OCI-LY3 (cell line): ENCODE data around the gene ZNF414.

ENCODE experiments used
- H2AFZ ChIP-seq: fragments of 200-600, 300-600 bp; shearing (Covaris generic); 2 replicates; pipeline ENCODE4 v1.6.0; 2014; ENCODE audit warnings: antibody characterized with exemption, low read depth, low read length
- H3K27ac ChIP-seq: fragments of 200-600, 300-600 bp; sonication (generic); 2 replicates; pipeline ENCODE4 v1.5.1; 2014; ENCODE audit warnings: mild to moderate bottlenecking, low read length, moderate library complexity, mixed read lengths
- H3K27me3 ChIP-seq: fragments of 200-600, 300-600 bp; sonication (generic); 2 replicates; pipeline ENCODE4 v1.6.1; 2014; ENCODE audit warnings: low read depth, low read length, mixed read lengths
- H3K36me3 ChIP-seq: fragments of 200-600, 300-600 bp; sonication (generic); replicated peaks from 2 replicates; pipeline ENCODE3; 2014; ENCODE audit warnings: low read depth, low read length, mixed read lengths
- H3K4me1 ChIP-seq: fragments of 300-600, 200-600 bp; sonication (generic); 2 replicates; pipeline ENCODE4 v1.6.1; 2014; ENCODE audit warnings: low read length, mixed read lengths
- H3K4me2 ChIP-seq: fragments of 200-600, 300-600 bp; sonication (generic); 2 replicates; pipeline ENCODE4 v1.6.1; 2014; ENCODE audit warnings: low read length, mixed read lengths
- H3K4me3 ChIP-seq: fragments of 300-600, 200-600 bp; sonication (generic); 2 replicates; pipeline ENCODE4 v1.5.1; 2014; ENCODE audit warnings: antibody characterized with exemption, mild to moderate bottlenecking, low read length, moderate library complexity
- H3K79me2 ChIP-seq: fragments of 300-600, 200-600 bp; shearing (Covaris generic); 2 replicates; pipeline ENCODE4 v1.6.1; 2014; ENCODE audit warnings: mild to moderate bottlenecking, low read length, mixed read lengths
- H3K9ac ChIP-seq: fragments of 300-600, 200-600 bp; shearing (Covaris generic); 2 replicates; pipeline ENCODE4 v1.6.0; 2014; ENCODE audit warnings: mild to moderate bottlenecking, low read length, moderate library complexity
- H3K9me3 ChIP-seq: fragments of 200-600, 300-600 bp; shearing (Covaris generic); 2 replicates; pipeline ENCODE4 v1.6.1; 2014; ENCODE audit warnings: low read length, mixed read lengths; ENCODE audit not compliant: insufficient read depth
- H4K20me1 ChIP-seq: fragments of 200-600, 300-600 bp; sonication (generic); 2 replicates; pipeline ENCODE4 v1.6.1; 2016; ENCODE audit warnings: low read length, mixed read lengths; ENCODE audit not compliant: insufficient read depth
- EZH2phosphoT487 ChIP-seq: fragments of 200-600 bp; shearing (Covaris generic); IDR thresholded peaks from 2 replicates; pipeline ENCODE4 v1.6.1; 2018; ENCODE audit warnings: antibody characterized with exemption, mixed run types, low read depth
- TF ChIP-seq, protein P1 (sequence below): fragments of 200-600, 300-600 bp; sonication (generic); IDR thresholded peaks from 2 replicates; pipeline ENCODE4 v1.5.1; 2014; ENCODE audit warnings: antibody characterized with exemption, low read length, low read depth

Gene ZNF414

GRCh38 chr19:8483165-8483564, 30.8 kb downstream of the ZNF414 start:
- Histone ChIP-seq H3K4me3 (no peak overlapping the region), H3K4me2 (no peak overlapping the region), H3K27ac (no peak overlapping the region), H3K4me1 (peaks cover 39% of the 10 kb centered on the region), H2AFZ (no peak overlapping the region), H3K79me2 (peaks cover 89% of the 10 kb centered on the region), H3K36me3 (peaks cover 73% of the 10 kb centered on the region), H3K9ac (no peak overlapping the region), H3K9me3 (no peaks in the 10 kb centered on the region), H4K20me1 (peaks cover 40% of the 10 kb centered on the region), H3K27me3 (no peaks in the 10 kb centered on the region)
- TF ChIP-seq, protein P1, sequence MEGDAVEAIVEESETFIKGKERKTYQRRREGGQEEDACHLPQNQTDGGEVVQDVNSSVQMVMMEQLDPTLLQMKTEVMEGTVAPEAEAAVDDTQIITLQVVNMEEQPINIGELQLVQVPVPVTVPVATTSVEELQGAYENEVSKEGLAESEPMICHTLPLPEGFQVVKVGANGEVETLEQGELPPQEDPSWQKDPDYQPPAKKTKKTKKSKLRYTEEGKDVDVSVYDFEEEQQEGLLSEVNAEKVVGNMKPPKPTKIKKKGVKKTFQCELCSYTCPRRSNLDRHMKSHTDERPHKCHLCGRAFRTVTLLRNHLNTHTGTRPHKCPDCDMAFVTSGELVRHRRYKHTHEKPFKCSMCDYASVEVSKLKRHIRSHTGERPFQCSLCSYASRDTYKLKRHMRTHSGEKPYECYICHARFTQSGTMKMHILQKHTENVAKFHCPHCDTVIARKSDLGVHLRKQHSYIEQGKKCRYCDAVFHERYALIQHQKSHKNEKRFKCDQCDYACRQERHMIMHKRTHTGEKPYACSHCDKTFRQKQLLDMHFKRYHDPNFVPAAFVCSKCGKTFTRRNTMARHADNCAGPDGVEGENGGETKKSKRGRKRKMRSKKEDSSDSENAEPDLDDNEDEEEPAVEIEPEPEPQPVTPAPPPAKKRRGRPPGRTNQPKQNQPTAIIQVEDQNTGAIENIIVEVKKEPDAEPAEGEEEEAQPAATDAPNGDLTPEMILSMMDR = no peak
- no peak for TF ChIP-seq EZH2phosphoT487

DNA sequence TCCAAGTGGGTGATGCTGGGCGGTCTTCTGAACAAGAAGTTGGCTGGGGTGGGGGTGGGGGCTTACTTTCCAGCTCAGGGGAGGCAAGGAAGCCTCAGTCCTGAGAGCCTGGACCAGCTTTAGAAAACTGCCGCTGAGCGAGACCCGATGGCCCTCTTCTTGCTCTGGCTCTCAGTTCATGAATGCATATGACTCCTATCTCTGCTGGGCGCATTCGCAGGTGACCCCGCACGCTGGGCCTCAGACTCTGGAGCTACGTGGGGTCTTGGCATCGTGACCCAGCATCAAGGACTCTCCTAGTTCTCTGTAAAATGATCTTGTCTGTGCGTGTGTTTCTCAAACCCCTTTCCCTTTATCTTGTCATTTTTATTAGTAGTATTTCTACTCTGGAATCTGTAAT, 31.3 kb downstream of the ZNF414 start:
- Histone ChIP-seq H3K4me1 (peaks cover 34% of the 10 kb centered on the region), H3K27me3 (no peaks in the 10 kb centered on the region), H3K79me2 (peaks cover 89% of the 10 kb centered on the region), H3K4me2 (no peak overlapping the region), H3K9ac (no peak overlapping the region), H2AFZ (no peak overlapping the region), H3K27ac (no peak overlapping the region), H4K20me1 (peaks cover 44% of the 10 kb centered on the region), H3K4me3 (no peak overlapping the region), H3K36me3 (peaks cover 73% of the 10 kb centered on the region), H3K9me3 (no peaks in the 10 kb centered on the region)
- TF ChIP-seq, protein P1 = no peak
- no peak for TF ChIP-seq EZH2phosphoT487

GRCh38 chr19:8481616-8482015, 32.4 kb downstream of the ZNF414 start:
- TF ChIP-seq, protein P1 = no peak
- TF ChIP-seq EZH2phosphoT487 = no peak
- Histone ChIP-seq H3K4me3 (no peak overlapping the region), H3K79me2 (peaks cover 98% of the 10 kb centered on the region), H3K27ac (no peak overlapping the region), H3K9me3 (no peaks in the 10 kb centered on the region), H3K9ac (no peak overlapping the region), H2AFZ (no peak overlapping the region), H3K36me3 (peaks cover 77% of the 10 kb centered on the region), H4K20me1 (peaks cover 47% of the 10 kb centered on the region), H3K27me3 (no peaks in the 10 kb centered on the region), H3K4me2 (no peak overlapping the region), H3K4me1 (peaks cover 23% of the 10 kb centered on the region)

DNA sequence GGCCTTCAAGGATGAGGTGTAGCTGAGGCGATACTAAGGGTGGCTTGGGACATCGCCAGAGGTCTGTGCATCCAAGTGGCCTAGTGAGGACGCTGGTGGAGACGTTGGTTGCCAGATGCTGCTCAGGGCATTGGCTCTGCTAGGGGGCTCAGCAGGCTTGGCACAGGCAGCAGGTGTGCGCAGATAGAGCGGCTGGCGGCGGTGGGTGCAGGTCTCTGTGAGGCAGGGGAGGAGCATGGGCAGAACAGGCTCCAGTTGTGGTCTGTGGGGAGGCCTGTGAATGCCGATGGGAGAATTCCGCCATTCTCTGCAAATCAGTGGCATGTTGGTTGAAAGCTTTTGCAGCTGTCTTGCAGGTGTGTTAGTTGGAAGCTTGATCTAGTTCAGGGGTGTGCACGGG, 32.8 kb downstream of the ZNF414 start:
- Histone ChIP-seq H3K4me2 (no peak overlapping the region), H3K27me3 (no peaks in the 10 kb centered on the region), H3K79me2 (peaks cover 98% of the 10 kb centered on the region), H4K20me1 (peaks cover 48% of the 10 kb centered on the region), H3K36me3 (peaks cover 77% of the 10 kb centered on the region), H3K4me1 (peaks cover 19% of the 10 kb centered on the region), H2AFZ (no peak overlapping the region), H3K9me3 (no peaks in the 10 kb centered on the region), H3K9ac (no peak overlapping the region), H3K4me3 (no peak overlapping the region), H3K27ac (no peak overlapping the region)
- TF ChIP-seq, protein P1 = no peak
- no peak for TF ChIP-seq EZH2phosphoT487
